ENCODE measurements around the gene SUGCT.

SUGCT gene

GRCh38 chr7:40827222-40828085, 692.6 kb downstream of the SUGCT start:
- H3K4me1 ChIP-seq (ENCODE audit: low read length): no peaks in the 10 kb centered on the region
- no peaks in the 10 kb centered on the region for H3K9me3 ChIP-seq (ENCODE audit: insufficient read depth, low read length)

GRCh38 chr7:40828686-40829600, 694.1 kb downstream of the SUGCT start:
- H3K4me1 ChIP-seq (ENCODE audit: low read length): no peaks in the 10 kb centered on the region
- no peaks in the 10 kb centered on the region for H3K9me3 ChIP-seq (ENCODE audit: insufficient read depth, low read length)
- TF ChIP-seq EZH2phosphoT487 (IDR thresholded peaks at IDR 0.05; ENCODE audit: low read depth): no peak
- no peak for TF ChIP-seq CTCF (IDR thresholded peaks at IDR 0.05; ENCODE audit: low read depth, low read length)
- no peaks in the 10 kb centered on the region for H3K27me3 ChIP-seq (ENCODE audit: low read depth, low read length)
- H3K27ac ChIP-seq (ENCODE audit: low read length): no peak overlapping the region
- no peak overlapping the region for H3K9ac ChIP-seq (ENCODE audit: low read length)
- H3K4me2 ChIP-seq (ENCODE audit: low read length): no peak overlapping the region
- no peak overlapping the region for H3K4me3 ChIP-seq (ENCODE audit: low read length)
- H3K79me2 ChIP-seq (ENCODE audit: low read length): no peaks in the 10 kb centered on the region
- H3K36me3 ChIP-seq (replicated peaks; ENCODE audit: low read depth, low read length): no peaks in the 10 kb centered on the region
- H2AFZ ChIP-seq (ENCODE audit: low read depth, low read length): no peak overlapping the region
- no peaks in the 10 kb centered on the region for H4K20me1 ChIP-seq (ENCODE audit: insufficient read depth, low read length)

More at GRCh38 chr7:40827222-40828085, 692.6 kb downstream of the SUGCT start:
- TF ChIP-seq CTCF (IDR thresholded peaks at IDR 0.05; ENCODE audit: low read depth, low read length) (no peak), EZH2phosphoT487 (IDR thresholded peaks at IDR 0.05; ENCODE audit: low read depth) (no peak)
- H2AFZ ChIP-seq (ENCODE audit: low read depth, low read length): no peak overlapping the region
- no peak overlapping the region for H3K4me2 ChIP-seq (ENCODE audit: low read length)
- H3K27ac ChIP-seq (ENCODE audit: low read length): no peak overlapping the region
- no peak overlapping the region for H3K9ac ChIP-seq (ENCODE audit: low read length)
- no peak overlapping the region for H3K4me3 ChIP-seq (ENCODE audit: low read length)
- H3K79me2 ChIP-seq (ENCODE audit: low read length): no peaks in the 10 kb centered on the region
- H3K36me3 ChIP-seq (replicated peaks; ENCODE audit: low read depth, low read length): no peaks in the 10 kb centered on the region
- no peaks in the 10 kb centered on the region for H4K20me1 ChIP-seq (ENCODE audit: insufficient read depth, low read length)
- no peaks in the 10 kb centered on the region for H3K27me3 ChIP-seq (ENCODE audit: low read depth, low read length)

GRCh38 chr7:40833191-40833887, 698.5 kb downstream of the SUGCT start:
- H3K9ac ChIP-seq (ENCODE audit: low read length): no peak overlapping the region
- H3K4me2 ChIP-seq (ENCODE audit: low read length): no peak overlapping the region
- no peaks in the 10 kb centered on the region for H3K36me3 ChIP-seq (replicated peaks; ENCODE audit: low read depth, low read length)
- TF ChIP-seq EZH2phosphoT487 (IDR thresholded peaks at IDR 0.05; ENCODE audit: low read depth) (no peak), CTCF (IDR thresholded peaks at IDR 0.05; ENCODE audit: low read depth, low read length) (no peak)
- H3K79me2 ChIP-seq (ENCODE audit: low read length): no peaks in the 10 kb centered on the region
- no peaks in the 10 kb centered on the region for H4K20me1 ChIP-seq (ENCODE audit: insufficient read depth, low read length)
- H3K27me3 ChIP-seq (ENCODE audit: low read depth, low read length): no peaks in the 10 kb centered on the region
- no peaks in the 10 kb centered on the region for H3K9me3 ChIP-seq (ENCODE audit: insufficient read depth, low read length)
- H3K27ac ChIP-seq (ENCODE audit: low read length): no peak overlapping the region
- H2AFZ ChIP-seq (ENCODE audit: low read depth, low read length): no peak overlapping the region
- no peaks in the 10 kb centered on the region for H3K4me1 ChIP-seq (ENCODE audit: low read length)
- no peak overlapping the region for H3K4me3 ChIP-seq (ENCODE audit: low read length)
